ENCODE measurements around the gene CGREF1.

- TF ChIP-seq, protein P1, sequence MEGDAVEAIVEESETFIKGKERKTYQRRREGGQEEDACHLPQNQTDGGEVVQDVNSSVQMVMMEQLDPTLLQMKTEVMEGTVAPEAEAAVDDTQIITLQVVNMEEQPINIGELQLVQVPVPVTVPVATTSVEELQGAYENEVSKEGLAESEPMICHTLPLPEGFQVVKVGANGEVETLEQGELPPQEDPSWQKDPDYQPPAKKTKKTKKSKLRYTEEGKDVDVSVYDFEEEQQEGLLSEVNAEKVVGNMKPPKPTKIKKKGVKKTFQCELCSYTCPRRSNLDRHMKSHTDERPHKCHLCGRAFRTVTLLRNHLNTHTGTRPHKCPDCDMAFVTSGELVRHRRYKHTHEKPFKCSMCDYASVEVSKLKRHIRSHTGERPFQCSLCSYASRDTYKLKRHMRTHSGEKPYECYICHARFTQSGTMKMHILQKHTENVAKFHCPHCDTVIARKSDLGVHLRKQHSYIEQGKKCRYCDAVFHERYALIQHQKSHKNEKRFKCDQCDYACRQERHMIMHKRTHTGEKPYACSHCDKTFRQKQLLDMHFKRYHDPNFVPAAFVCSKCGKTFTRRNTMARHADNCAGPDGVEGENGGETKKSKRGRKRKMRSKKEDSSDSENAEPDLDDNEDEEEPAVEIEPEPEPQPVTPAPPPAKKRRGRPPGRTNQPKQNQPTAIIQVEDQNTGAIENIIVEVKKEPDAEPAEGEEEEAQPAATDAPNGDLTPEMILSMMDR (conservative IDR thresholded peaks at IDR 0.05 in 1 of 2, IDR thresholded peaks at IDR 0.05 in 1 of 2; ENCODE audit: low read depth in 1 of 2, low read length in 2 of 2) = no peak
- TF ChIP-seq EZH2 (IDR thresholded peaks at IDR 0.05; ENCODE audit: low read length, missing control alignments) = no peak
Observed at GRCh38 chr2:27160191-27160590, 41.3 kb upstream of the CGREF1 start.
